ENCODE measurements around the gene MSL1.
A peak's percentile ranks its signal among the peaks of the same experiment; 100 is the strongest.

The MSL1 gene

GRCh38 chr17:40108970-40109824 lies 12.6 kb upstream of the MSL1 start:
- no peaks in the 10 kb centered on the region for H3K27me3 Mint-ChIP-seq
- H3K27ac Mint-ChIP-seq = no peak overlapping the region

GRCh38 chr17:40110026-40110845 lies 11.5 kb upstream of the MSL1 start:
- peaks cover 84% of the 10 kb centered on the region for H3K4me1 Mint-ChIP-seq
- no peaks in the 10 kb centered on the region for H3K27me3 Mint-ChIP-seq
- H3K9me3 Mint-ChIP-seq = no peaks in the 10 kb centered on the region
- H3K4me3 Mint-ChIP-seq = peak overlapping the region in 1 of 2 donors; percentile 53
- DNase-seq (no peak), ATAC-seq (no peak)
- no peak overlapping the region for H3K27ac Mint-ChIP-seq

More at GRCh38 chr17:40108970-40109824, 12.6 kb upstream of the MSL1 start:
- ATAC-seq (no peak), DNase-seq (no peak)
- no peak overlapping the region for H3K4me3 Mint-ChIP-seq
- H3K9me3 Mint-ChIP-seq = no peaks in the 10 kb centered on the region
- H3K4me1 Mint-ChIP-seq = peaks cover 94% of the 10 kb centered on the region

GRCh38 chr17:40111221-40112128 lies 10.3 kb upstream of the MSL1 start:
- Mint-ChIP-seq H3K27me3 (no peaks in the 10 kb centered on the region), H3K4me3 (peak overlapping the region; percentile 77 to 78), H3K27ac (peak overlapping the region; percentile 47 to 77), H3K9me3 (no peaks in the 10 kb centered on the region), H3K4me1 (peaks cover 71% of the 10 kb centered on the region)
- DNase-seq = peak; percentile 63 to 75
- ATAC-seq = peak; percentile 49

GRCh38 chr17:40112191-40112711 lies 9.5 kb upstream of the MSL1 start:
- DNase-seq (no peak), ATAC-seq (no peak)
- Mint-ChIP-seq H3K4me3 (peak overlapping the region; percentile 36 to 50), H3K9me3 (no peaks in the 10 kb centered on the region), H3K27me3 (no peaks in the 10 kb centered on the region), H3K27ac (peak overlapping the region in 1 of 2 donors; percentile 84), H3K4me1 (peaks cover 63% of the 10 kb centered on the region)

DNA sequence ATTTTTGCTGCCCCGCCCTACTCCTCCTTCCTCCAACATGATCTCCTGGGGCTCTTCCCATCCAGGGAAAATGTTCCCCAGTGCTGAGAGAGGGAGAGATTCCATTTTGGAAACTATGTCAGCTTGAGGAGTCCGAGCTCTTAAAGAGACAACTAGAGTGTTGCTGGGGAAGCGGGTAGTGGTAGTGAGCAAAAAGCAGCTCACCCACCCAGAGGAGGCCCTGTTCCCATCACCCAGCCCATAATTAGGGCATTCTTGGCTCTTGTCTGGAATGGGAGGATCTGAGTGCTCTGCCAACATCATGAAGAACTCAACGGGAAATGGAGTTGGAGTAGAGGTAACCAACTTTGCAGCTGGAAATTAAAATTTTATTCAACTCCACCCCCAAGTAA lies 9.1 kb upstream of the MSL1 start:
- Mint-ChIP-seq H3K4me1 (peaks cover 59% of the 10 kb centered on the region), H3K27ac (no peak overlapping the region), H3K4me3 (peak overlapping the region; percentile 81 to 84), H3K27me3 (no peaks in the 10 kb centered on the region), H3K9me3 (no peaks in the 10 kb centered on the region)
- no peak for ATAC-seq
- no peak for DNase-seq

- H3K4me3 Mint-ChIP-seq = peak overlapping the region; percentile 81 to 84
- no peaks in the 10 kb centered on the region for H3K9me3 Mint-ChIP-seq
- H3K4me1 Mint-ChIP-seq = peaks cover 54% of the 10 kb centered on the region
- ATAC-seq (peak; percentile 93), DNase-seq (peak; percentile 91 to 95)
- H3K27ac Mint-ChIP-seq = peak overlapping the region; percentile 36 to 62
- H3K27me3 Mint-ChIP-seq = no peaks in the 10 kb centered on the region
Observed at GRCh38 chr17:40113110-40113906, 8.5 kb upstream of the MSL1 start.

DNA sequence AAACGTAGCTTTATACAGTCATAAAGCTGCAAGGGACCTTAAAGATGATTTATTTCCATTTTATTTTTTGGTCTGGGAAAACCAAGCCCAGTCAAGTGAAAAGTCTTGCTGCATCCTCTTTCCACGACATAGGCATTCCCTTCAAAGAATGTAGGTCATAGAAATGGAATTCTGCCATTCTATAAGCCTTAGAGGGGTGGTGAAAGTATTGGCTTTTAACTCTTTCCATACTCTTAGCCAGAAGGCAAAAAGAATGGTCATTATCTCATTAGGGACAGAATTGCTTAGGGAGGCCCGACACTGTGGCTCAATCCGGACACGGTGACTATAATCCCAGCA lies 7.9 kb upstream of the MSL1 start:
- H3K27me3 Mint-ChIP-seq = no peaks in the 10 kb centered on the region
- H3K4me3 Mint-ChIP-seq = peak overlapping the region; percentile 81 to 84
- no peaks in the 10 kb centered on the region for H3K9me3 Mint-ChIP-seq
- peak overlapping the region; percentile 45 to 62 for H3K27ac Mint-ChIP-seq
- H3K4me1 Mint-ChIP-seq = peaks cover 54% of the 10 kb centered on the region
- ATAC-seq (no peak), DNase-seq (no peak)

GRCh38 chr17:40115101-40115436 lies 6.7 kb upstream of the MSL1 start:
- H3K27ac Mint-ChIP-seq = no peak overlapping the region
- no peak overlapping the region for H3K4me3 Mint-ChIP-seq
- H3K4me1 Mint-ChIP-seq = peaks cover 46% of the 10 kb centered on the region
- H3K9me3 Mint-ChIP-seq = no peaks in the 10 kb centered on the region
- ATAC-seq (no peak), DNase-seq (no peak)
- no peaks in the 10 kb centered on the region for H3K27me3 Mint-ChIP-seq

DNA sequence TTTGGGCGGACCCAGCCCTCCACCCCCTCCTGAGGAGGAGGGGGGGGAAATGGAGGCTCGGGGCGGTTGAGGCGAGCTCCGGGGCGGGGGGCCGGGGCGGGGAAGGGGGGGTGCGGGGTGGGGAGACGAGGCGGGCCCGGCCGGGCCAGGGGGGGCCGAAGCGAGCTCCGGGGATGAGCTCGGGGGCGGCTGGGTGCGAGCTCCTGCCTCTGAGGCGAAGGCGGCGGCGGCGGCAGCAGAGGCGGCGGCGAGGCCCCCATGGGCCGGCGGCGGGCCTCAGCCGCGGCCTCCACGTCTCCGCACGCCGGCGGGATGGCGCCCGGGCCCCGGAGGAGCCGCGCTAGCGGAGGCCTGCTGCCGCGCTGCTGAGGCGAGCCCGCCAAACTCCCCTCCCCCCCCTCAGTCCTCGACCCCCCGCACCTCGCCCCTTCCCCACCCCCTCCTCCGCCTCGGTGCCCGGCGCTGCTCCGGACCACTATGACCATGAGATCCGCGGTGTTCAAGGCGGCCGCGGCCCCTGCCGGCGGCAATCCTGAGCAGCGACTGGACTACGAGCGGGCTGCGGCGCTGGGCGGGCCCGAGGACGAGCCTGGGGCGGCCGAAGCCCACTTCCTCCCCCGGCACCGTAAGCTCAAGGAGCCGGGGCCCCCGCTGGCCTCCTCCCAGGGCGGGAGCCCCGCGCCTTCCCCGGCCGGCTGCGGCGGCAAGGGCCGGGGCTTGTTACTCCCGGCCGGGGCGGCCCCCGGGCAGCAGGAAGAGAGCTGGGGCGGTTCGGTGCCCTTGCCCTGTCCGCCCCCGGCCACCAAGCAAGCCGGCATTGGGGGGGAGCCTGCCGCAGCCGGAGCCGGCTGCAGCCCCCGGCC lies 596 bp downstream of the MSL1 start:
- peak; percentile 36 to 46 for DNase-seq
- Mint-ChIP-seq H3K27ac (no peak overlapping the region), H3K27me3 (no peaks in the 10 kb centered on the region), H3K4me1 (peaks cover 35% of the 10 kb centered on the region), H3K4me3 (peak overlapping the region; percentile 93 to 95), H3K9me3 (no peaks in the 10 kb centered on the region)
- ATAC-seq = peak; percentile 55

DNA sequence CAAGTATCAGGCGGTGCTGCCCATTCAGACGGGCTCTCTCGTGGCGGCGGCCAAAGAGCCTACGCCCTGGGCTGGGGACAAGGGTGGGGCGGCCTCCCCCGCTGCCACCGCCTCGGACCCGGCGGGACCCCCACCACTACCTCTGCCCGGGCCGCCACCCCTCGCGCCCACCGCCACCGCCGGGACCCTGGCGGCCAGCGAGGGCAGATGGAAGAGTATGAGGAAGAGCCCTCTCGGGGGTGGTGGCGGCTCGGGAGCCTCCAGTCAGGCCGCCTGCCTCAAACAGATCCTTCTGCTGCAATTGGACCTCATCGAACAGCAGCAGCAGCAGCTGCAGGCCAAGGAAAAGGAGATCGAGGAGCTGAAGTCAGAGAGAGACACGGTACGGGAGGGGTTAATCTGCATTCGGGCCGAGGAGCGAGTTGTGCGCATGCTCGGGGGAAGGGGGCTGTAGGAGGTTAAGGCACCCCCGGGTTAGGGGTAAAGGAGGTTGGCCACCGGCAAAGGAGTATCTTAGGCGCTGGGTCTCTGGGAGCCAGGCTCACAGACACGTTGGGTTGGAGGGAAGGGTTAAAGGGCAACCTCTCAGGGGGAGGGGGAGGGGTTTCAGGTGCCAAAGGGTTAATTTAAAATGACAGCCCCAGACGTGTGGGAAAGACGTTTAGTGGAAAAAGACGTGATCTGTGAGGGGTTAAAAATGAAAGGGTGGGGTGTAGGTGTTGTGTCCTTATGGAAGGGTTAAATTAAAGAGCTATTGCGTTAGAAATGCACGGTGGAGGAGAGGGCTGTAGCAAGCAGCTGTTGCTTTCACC lies 1.4 kb downstream of the MSL1 start:
- ATAC-seq (peak; percentile 23), DNase-seq (peak; percentile 45 to 49)
- Mint-ChIP-seq H3K27me3 (no peaks in the 10 kb centered on the region), H3K4me1 (peaks cover 34% of the 10 kb centered on the region), H3K4me3 (peak overlapping the region; percentile 93 to 95), H3K27ac (peak overlapping the region; percentile 90 to 94), H3K9me3 (no peaks in the 10 kb centered on the region)

- Mint-ChIP-seq H3K27ac (peak overlapping the region; percentile 90 to 94), H3K9me3 (no peaks in the 10 kb centered on the region), H3K4me3 (peak overlapping the region; percentile 93 to 95), H3K27me3 (no peaks in the 10 kb centered on the region), H3K4me1 (peaks cover 30% of the 10 kb centered on the region)
- ATAC-seq = no peak
- no peak for DNase-seq
Observed at GRCh38 chr17:40123811-40124114, 2.0 kb downstream of the MSL1 start.

DNA sequence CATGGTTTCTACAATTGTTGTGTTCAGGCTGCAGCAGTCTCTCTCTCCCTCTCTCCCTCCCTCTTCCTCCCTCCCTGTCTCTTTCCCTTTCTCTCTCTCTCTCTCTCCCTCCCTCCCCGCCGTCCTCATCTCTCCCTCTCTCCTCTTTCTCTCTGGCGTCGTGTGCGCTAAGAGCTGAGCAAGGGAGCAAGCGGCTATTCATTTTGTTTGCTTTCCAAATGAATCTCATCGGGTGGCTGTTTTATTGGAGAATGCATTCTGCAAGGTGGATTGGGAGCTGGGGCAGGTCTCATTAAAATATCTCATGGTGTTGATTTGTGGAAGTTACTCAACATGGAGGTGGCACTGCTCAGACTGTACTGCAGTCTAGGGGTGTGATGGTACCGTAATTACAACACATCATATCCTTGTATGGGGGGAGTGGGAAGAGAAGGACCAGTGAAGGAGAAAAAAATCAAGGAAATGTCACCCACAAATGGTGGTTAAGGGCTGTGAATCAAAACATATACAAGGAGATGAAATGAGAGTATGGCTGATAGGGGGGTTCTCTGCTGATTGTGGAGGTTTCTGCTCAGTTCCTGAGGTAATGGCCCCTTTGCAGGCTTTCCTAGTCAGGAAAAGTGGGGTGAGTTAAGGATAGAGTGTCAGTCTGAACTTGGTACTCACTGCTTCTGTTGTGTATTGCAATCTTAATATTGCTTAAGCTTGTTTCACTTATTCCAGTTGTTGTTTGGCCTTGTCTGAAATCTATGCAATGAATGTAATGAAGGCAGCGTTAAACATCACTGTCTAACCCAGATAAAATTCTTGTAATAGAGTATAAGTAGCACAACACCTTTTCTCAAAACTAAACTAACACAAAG lies 2.7 kb downstream of the MSL1 start:
- H3K4me3 Mint-ChIP-seq = peak overlapping the region; percentile 93 to 95
- no peaks in the 10 kb centered on the region for H3K9me3 Mint-ChIP-seq
- peaks cover 30% of the 10 kb centered on the region for H3K4me1 Mint-ChIP-seq
- no peaks in the 10 kb centered on the region for H3K27me3 Mint-ChIP-seq
- DNase-seq (no peak), ATAC-seq (no peak)
- peak overlapping the region in 1 of 2 donors; percentile 17 for H3K27ac Mint-ChIP-seq
